ENCODE measurements around the gene RNF157.
A peak's percentile ranks its signal among the peaks of the same experiment; 100 is the strongest.

RNF157 gene

GRCh38 chr17:76243826-76244679, 3.8 kb upstream of the RNF157 start:
- Histone ChIP-seq H3K27ac (ENCODE audit: low read depth, low read length) (no peak overlapping the region), H3K9me3 (ENCODE audit: control insufficient read depth in 5 of 5, low read length in 5 of 5) (no peaks in the 10 kb centered on the region), H3K4me3 (ENCODE audit: low read depth in 1 of 5, low read length in 5 of 5) (peak overlapping the region in 1 of 5 donors; percentile 16), H3K27me3 (ENCODE audit: control insufficient read depth in 5 of 5, insufficient read depth in 4 of 5, low read length in 5 of 5) (no peaks in the 10 kb centered on the region), H3K36me3 (ENCODE audit: control insufficient read depth in 5 of 5, insufficient read depth in 5 of 5, low read length in 5 of 5) (no peaks in the 10 kb centered on the region), H3K4me1 (ENCODE audit: control insufficient read depth in 5 of 5, insufficient read depth in 5 of 5, low read length in 5 of 5) (peaks cover 7 to 82% (median 61%) of the 10 kb centered on the region in 5 donors), H3K9ac (ENCODE audit: low read length in 5 of 5) (peak overlapping the region in 1 of 5 donors; percentile 6)

DNA sequence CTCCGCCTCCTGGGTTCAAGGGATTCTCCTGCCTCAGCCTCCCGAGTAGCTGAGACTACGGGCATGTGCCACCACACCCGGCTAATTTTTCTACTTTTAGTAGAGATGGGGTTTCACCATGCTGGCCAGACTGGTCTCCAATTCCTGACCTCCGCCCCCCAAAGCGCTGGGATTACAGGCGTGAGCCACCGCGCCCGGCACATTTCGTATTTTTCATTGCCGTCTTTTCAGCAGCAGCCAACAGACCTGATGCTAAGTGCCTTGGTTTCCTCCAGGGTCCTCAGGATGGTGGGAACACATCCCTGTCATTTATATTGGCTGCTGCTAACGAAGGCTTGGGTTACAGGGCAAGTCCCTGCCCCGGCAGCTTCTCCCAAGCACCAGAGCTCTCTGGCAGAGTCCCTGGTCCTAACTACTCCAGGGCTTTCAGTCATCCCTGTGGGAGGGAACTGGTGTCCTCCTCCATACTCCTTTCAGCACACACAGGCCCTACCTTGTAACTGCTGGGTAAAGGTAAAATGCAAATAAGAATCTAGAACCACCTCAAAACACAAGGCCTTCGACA, 1.5 kb upstream of the RNF157 start:
- Histone ChIP-seq H3K4me1 (ENCODE audit: control insufficient read depth in 5 of 5, insufficient read depth in 5 of 5, low read length in 5 of 5) (peaks cover 7 to 73% (median 57%) of the 10 kb centered on the region in 5 donors), H3K4me3 (ENCODE audit: low read depth in 1 of 5, low read length in 5 of 5) (peak overlapping the region in 1 of 5 donors; percentile 90), H3K9me3 (ENCODE audit: control insufficient read depth in 5 of 5, low read length in 5 of 5) (no peaks in the 10 kb centered on the region), H3K36me3 (ENCODE audit: control insufficient read depth in 5 of 5, insufficient read depth in 5 of 5, low read length in 5 of 5) (no peaks in the 10 kb centered on the region), H3K27ac (ENCODE audit: low read depth, low read length) (peak overlapping the region; percentile 70), H3K27me3 (ENCODE audit: control insufficient read depth in 5 of 5, insufficient read depth in 4 of 5, low read length in 5 of 5) (no peaks in the 10 kb centered on the region), H3K9ac (ENCODE audit: low read length in 5 of 5) (peak overlapping the region in 1 of 5 donors; percentile 36)

- Histone ChIP-seq H3K4me3 (ENCODE audit: low read depth in 1 of 5, low read length in 5 of 5) (peak overlapping the region; percentile 67 to 90 (median 79)), H3K4me1 (ENCODE audit: control insufficient read depth in 5 of 5, insufficient read depth in 5 of 5, low read length in 5 of 5) (peaks cover 7 to 67% (median 51%) of the 10 kb centered on the region in 5 donors), H3K36me3 (ENCODE audit: control insufficient read depth in 5 of 5, insufficient read depth in 5 of 5, low read length in 5 of 5) (no peaks in the 10 kb centered on the region), H3K9ac (ENCODE audit: low read length in 5 of 5) (peak overlapping the region; percentile 22 to 79 (median 78)), H3K9me3 (ENCODE audit: control insufficient read depth in 5 of 5, low read length in 5 of 5) (no peaks in the 10 kb centered on the region), H3K27ac (ENCODE audit: low read depth, low read length) (peak overlapping the region; percentile 70), H3K27me3 (ENCODE audit: control insufficient read depth in 5 of 5, insufficient read depth in 4 of 5, low read length in 5 of 5) (no peaks in the 10 kb centered on the region)
These were observed 878 bp upstream of the RNF157 start for GRCh38 chr17:76241204-76241538.

DNA sequence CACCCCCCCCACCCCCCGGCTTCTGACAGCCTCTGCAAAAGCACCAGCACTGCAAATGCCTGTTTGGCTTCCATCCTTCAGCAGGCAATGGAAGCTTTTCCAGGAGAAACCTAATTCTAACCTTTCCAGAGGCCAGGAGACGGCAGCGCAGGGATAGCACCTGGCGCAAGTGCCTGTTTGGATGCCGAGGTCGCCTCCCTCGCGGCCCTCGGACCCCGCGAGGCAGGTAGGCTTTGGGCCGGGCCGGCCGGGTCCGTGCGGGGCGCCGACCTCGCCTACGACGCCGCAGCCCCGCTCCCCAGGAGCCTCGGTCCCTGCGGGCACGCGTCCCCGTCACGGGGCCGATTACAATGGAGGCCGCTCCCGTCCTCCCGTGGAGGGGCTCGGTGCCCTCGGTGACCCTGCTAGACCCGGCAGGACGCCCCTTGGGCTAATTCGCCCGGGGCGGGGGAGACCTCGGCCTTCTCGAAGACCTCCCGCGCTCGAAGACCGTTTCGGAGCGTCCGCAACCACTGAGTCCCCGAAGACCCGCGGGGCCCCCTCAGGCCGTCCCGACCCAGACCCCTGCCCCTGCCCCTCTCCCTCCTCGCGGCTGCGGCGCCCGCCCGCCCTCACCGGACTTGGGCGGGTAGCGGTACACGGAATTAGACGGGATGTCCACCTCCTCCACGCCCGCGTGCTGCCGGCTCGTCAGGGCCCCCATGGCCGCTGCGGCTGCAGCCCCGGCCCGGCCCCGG, 587 bp downstream of the RNF157 start:
- Histone ChIP-seq H3K27ac (ENCODE audit: low read depth, low read length) (no peak overlapping the region), H3K9me3 (ENCODE audit: control insufficient read depth in 5 of 5, low read length in 5 of 5) (no peaks in the 10 kb centered on the region), H3K36me3 (ENCODE audit: control insufficient read depth in 5 of 5, insufficient read depth in 5 of 5, low read length in 5 of 5) (no peaks in the 10 kb centered on the region), H3K9ac (ENCODE audit: low read length in 5 of 5) (peak overlapping the region in 4 of 5 donors; percentile 48 to 71 (median 59)), H3K27me3 (ENCODE audit: control insufficient read depth in 5 of 5, insufficient read depth in 4 of 5, low read length in 5 of 5) (no peaks in the 10 kb centered on the region), H3K4me3 (ENCODE audit: low read depth in 1 of 5, low read length in 5 of 5) (peak overlapping the region; percentile 35 to 68 (median 54)), H3K4me1 (ENCODE audit: control insufficient read depth in 5 of 5, insufficient read depth in 5 of 5, low read length in 5 of 5) (peaks cover 7 to 56% (median 46%) of the 10 kb centered on the region in 5 donors)

DNA sequence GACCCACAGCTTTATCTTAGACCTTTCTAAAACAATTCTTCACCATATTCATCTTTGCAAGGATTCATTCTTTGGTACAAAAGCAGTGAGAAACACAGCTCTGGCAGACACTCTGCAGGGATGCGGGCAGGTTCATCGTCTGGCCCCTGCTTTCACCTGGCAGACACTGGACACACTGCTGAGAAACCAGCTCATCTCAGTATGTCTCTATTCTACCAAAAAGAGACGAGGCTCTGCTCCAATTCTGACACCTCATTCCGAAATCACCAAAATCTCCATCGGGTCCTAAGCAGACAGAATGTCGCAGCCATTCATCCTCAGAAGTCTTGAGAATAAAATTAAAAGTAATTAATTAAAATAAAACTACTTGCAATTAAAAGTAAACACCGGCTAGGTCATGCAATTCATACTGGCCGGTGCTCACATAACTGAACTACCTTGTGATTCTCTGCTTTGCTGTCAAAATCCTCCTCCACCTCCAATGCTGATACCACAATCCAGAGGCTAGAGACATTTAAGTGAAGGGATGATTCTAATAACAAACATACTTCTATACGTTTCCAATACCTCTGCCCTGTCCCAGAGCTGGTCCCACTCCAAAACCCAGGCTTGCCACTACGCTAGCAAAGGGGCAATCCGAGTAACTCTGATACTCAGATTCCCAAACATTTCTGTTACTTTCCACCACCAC, 1.3 kb downstream of the RNF157 start:
- no peak overlapping the region for H3K9ac ChIP-seq (ENCODE audit: low read length in 5 of 5)
- no peaks in the 10 kb centered on the region for H3K36me3 ChIP-seq (ENCODE audit: control insufficient read depth in 5 of 5, insufficient read depth in 5 of 5, low read length in 5 of 5)
- no peak overlapping the region for H3K27ac ChIP-seq (ENCODE audit: low read depth, low read length)
- H3K4me1 ChIP-seq (ENCODE audit: control insufficient read depth in 5 of 5, insufficient read depth in 5 of 5, low read length in 5 of 5), result peaks cover 5 to 49% (median 39%) of the 10 kb centered on the region in 5 donors
- no peaks in the 10 kb centered on the region for H3K9me3 ChIP-seq (ENCODE audit: control insufficient read depth in 5 of 5, low read length in 5 of 5)
- no peaks in the 10 kb centered on the region for H3K27me3 ChIP-seq (ENCODE audit: control insufficient read depth in 5 of 5, insufficient read depth in 4 of 5, low read length in 5 of 5)
- H3K4me3 ChIP-seq (ENCODE audit: low read depth in 1 of 5, low read length in 5 of 5), result peak overlapping the region in 2 of 5 donors; percentile 35 to 57

- no peaks in the 10 kb centered on the region for H3K27me3 ChIP-seq (ENCODE audit: control insufficient read depth in 5 of 5, insufficient read depth in 4 of 5, low read length in 5 of 5)
- no peak overlapping the region for H3K4me3 ChIP-seq (ENCODE audit: low read depth in 1 of 5, low read length in 5 of 5)
- no peak overlapping the region for H3K27ac ChIP-seq (ENCODE audit: low read depth, low read length)
- H3K9ac ChIP-seq (ENCODE audit: low read length in 5 of 5), result no peak overlapping the region
- H3K36me3 ChIP-seq (ENCODE audit: control insufficient read depth in 5 of 5, insufficient read depth in 5 of 5, low read length in 5 of 5), result no peaks in the 10 kb centered on the region
- H3K4me1 ChIP-seq (ENCODE audit: control insufficient read depth in 5 of 5, insufficient read depth in 5 of 5, low read length in 5 of 5), result peaks cover 0 to 38% (median 28%) of the 10 kb centered on the region in 5 donors
- H3K9me3 ChIP-seq (ENCODE audit: control insufficient read depth in 5 of 5, low read length in 5 of 5), result no peaks in the 10 kb centered on the region
These were observed 2.4 kb downstream of the RNF157 start for GRCh38 chr17:76237859-76238313.

- Histone ChIP-seq H3K36me3 (ENCODE audit: control insufficient read depth in 5 of 5, insufficient read depth in 5 of 5, low read length in 5 of 5) (no peaks in the 10 kb centered on the region), H3K9me3 (ENCODE audit: control insufficient read depth in 5 of 5, low read length in 5 of 5) (no peaks in the 10 kb centered on the region), H3K27ac (ENCODE audit: low read depth, low read length) (no peak overlapping the region), H3K27me3 (ENCODE audit: control insufficient read depth in 5 of 5, insufficient read depth in 4 of 5, low read length in 5 of 5) (no peaks in the 10 kb centered on the region), H3K9ac (ENCODE audit: low read length in 5 of 5) (no peak overlapping the region), H3K4me3 (ENCODE audit: low read depth in 1 of 5, low read length in 5 of 5) (no peak overlapping the region), H3K4me1 (ENCODE audit: control insufficient read depth in 5 of 5, insufficient read depth in 5 of 5, low read length in 5 of 5) (peaks cover 0 to 25% (median 17%) of the 10 kb centered on the region in 5 donors)
These were observed 3.7 kb downstream of the RNF157 start for GRCh38 chr17:76236603-76237002.

DNA sequence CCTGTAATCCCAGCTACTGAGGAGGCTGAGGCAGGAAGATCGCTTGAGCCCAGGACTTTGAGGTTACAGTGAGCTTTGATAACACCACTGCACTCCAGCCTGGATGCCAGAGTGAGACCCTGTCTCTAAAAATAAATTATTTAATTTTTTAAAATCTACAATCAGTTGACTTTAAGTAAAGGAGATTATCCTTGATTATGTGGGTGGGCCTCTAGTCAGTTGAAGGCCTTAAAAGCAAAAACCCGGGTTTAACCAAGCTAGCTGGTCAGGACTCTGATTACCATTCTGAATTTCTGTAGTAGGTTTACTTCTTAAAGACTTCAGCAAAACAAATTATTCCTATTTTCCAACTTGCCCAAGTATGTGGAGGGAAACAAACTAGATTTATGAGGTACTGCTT, 4.4 kb downstream of the RNF157 start:
- Histone ChIP-seq H3K4me3 (ENCODE audit: low read depth in 1 of 5, low read length in 5 of 5) (no peak overlapping the region), H3K36me3 (ENCODE audit: control insufficient read depth in 5 of 5, insufficient read depth in 5 of 5, low read length in 5 of 5) (no peaks in the 10 kb centered on the region), H3K9ac (ENCODE audit: low read length in 5 of 5) (no peak overlapping the region), H3K4me1 (ENCODE audit: control insufficient read depth in 5 of 5, insufficient read depth in 5 of 5, low read length in 5 of 5) (peaks cover 0 to 18% (median 10%) of the 10 kb centered on the region in 5 donors), H3K9me3 (ENCODE audit: control insufficient read depth in 5 of 5, low read length in 5 of 5) (no peaks in the 10 kb centered on the region), H3K27me3 (ENCODE audit: control insufficient read depth in 5 of 5, insufficient read depth in 4 of 5, low read length in 5 of 5) (no peaks in the 10 kb centered on the region), H3K27ac (ENCODE audit: low read depth, low read length) (no peak overlapping the region)

GRCh38 chr17:76234354-76234679, 6.0 kb downstream of the RNF157 start:
- H3K36me3 ChIP-seq (ENCODE audit: control insufficient read depth in 5 of 5, insufficient read depth in 5 of 5, low read length in 5 of 5), result no peaks in the 10 kb centered on the region
- H3K9ac ChIP-seq (ENCODE audit: low read length in 5 of 5), result no peak overlapping the region
- H3K27me3 ChIP-seq (ENCODE audit: control insufficient read depth in 5 of 5, insufficient read depth in 4 of 5, low read length in 5 of 5), result no peaks in the 10 kb centered on the region
- no peaks in the 10 kb centered on the region for H3K9me3 ChIP-seq (ENCODE audit: control insufficient read depth in 5 of 5, low read length in 5 of 5)
- H3K4me1 ChIP-seq (ENCODE audit: control insufficient read depth in 5 of 5, insufficient read depth in 5 of 5, low read length in 5 of 5), result peaks cover 0 to 10% (median 0%) of the 10 kb centered on the region in 5 donors
- no peak overlapping the region for H3K27ac ChIP-seq (ENCODE audit: low read depth, low read length)
- no peak overlapping the region for H3K4me3 ChIP-seq (ENCODE audit: low read depth in 1 of 5, low read length in 5 of 5)
